SU-DHL-6 (cell line): Measurements from ENCODE around the gene ACRBP.

Experiments used
- H2AFZ ChIP-seq: fragments of 200-600 bp; sonication (generic); 2 replicates; pipeline ENCODE4 v1.6.1; 2014; ENCODE audit warnings: low read depth, mild to moderate bottlenecking, moderate library complexity, mixed read lengths, antibody characterized with exemption, low read length; ENCODE audit not compliant: severe bottlenecking
- H3F3A ChIP-seq: fragments of 200-600 bp; shearing (Covaris generic); 2 replicates; pipeline ENCODE4 v1.6.0; 2016; ENCODE audit warnings: antibody characterized with exemption, mild to moderate bottlenecking; ENCODE audit not compliant: insufficient read depth
- H3K27ac ChIP-seq: fragments of 200-600 bp; sonication (generic); 2 replicates; pipeline ENCODE4 v1.5.1; 2016; ENCODE audit warnings: low read depth, mild to moderate bottlenecking, low read length, moderate library complexity, mixed read lengths
- H3K27me3 ChIP-seq: fragments of 200-600 bp; sonication (generic), shearing (Covaris generic); 2 replicates; pipeline ENCODE4 v1.6.0; 2014; ENCODE audit warnings: mild to moderate bottlenecking, low read length
- H3K36me3 ChIP-seq: fragments of 200-600 bp; sonication (generic); 2 replicates; pipeline ENCODE4 v1.6.1; 2014; ENCODE audit warnings: mild to moderate bottlenecking, low read length, mixed read lengths
- H3K4me2 ChIP-seq: fragments of 300-600, 200-600 bp; shearing (Covaris generic), sonication (generic); 2 replicates; pipeline ENCODE4 v1.6.0; 2014; ENCODE audit warnings: low read length, low read depth, mild to moderate bottlenecking; ENCODE audit not compliant: poor library complexity, severe bottlenecking
- H3K4me3 ChIP-seq: fragments of 200-600 bp; sonication (generic); 2 replicates; pipeline ENCODE4 v1.5.1; 2014; ENCODE audit warnings: antibody characterized with exemption, low read length, mild to moderate bottlenecking, mixed read lengths; ENCODE audit not compliant: insufficient read depth, poor library complexity, severe bottlenecking
- H3K79me2 ChIP-seq: fragments of 200-600 bp; sonication (generic); 2 replicates; pipeline ENCODE4 v1.6.1; 2014; ENCODE audit warnings: mild to moderate bottlenecking, low read length, moderate library complexity; ENCODE audit not compliant: insufficient read depth
- H3K9ac ChIP-seq: fragments of 200-600 bp; sonication (generic); 2 replicates; pipeline ENCODE4 v1.7.0; 2014; ENCODE audit warnings: mild to moderate bottlenecking, low read length
- H3K9me2 ChIP-seq: fragments of 200-600 bp; sonication (generic); replicated peaks from 2 replicates; pipeline ENCODE4 v1.6.1; 2014; ENCODE audit warnings: low read length; ENCODE audit not compliant: insufficient read depth
- H3K9me3 ChIP-seq: fragments of 200-600 bp; sonication (generic); 2 replicates; pipeline ENCODE4 v1.6.1; 2014; ENCODE audit warnings: low read length, mixed read lengths; ENCODE audit not compliant: insufficient read depth
- H4K20me1 ChIP-seq: fragments of 200-600 bp; sonication (generic); 2 replicates; pipeline ENCODE4 v1.6.1; 2014; ENCODE audit warnings: low read depth, mild to moderate bottlenecking, antibody characterized with exemption, low read length, moderate library complexity, mixed read lengths
- EZH2phosphoT487 ChIP-seq: fragments of 200-600 bp; sonication (generic), shearing (Covaris generic); conservative IDR thresholded peaks from 2 replicates; pipeline ENCODE4 v1.6.1; 2018; ENCODE audit warnings: mild to moderate bottlenecking, antibody characterized with exemption, low read length, moderate library complexity, mixed read lengths
- TF ChIP-seq, protein P1 (sequence below): fragments of 200-600 bp; sonication (generic); IDR thresholded peaks from one replicate; pipeline ENCODE4 v1.5.1; 2017; ENCODE audit warnings: antibody characterized with exemption, mild to moderate bottlenecking, low read length, moderate library complexity; ENCODE audit not compliant: insufficient read depth, poor library complexity, severe bottlenecking

Gene ACRBP

DNA sequence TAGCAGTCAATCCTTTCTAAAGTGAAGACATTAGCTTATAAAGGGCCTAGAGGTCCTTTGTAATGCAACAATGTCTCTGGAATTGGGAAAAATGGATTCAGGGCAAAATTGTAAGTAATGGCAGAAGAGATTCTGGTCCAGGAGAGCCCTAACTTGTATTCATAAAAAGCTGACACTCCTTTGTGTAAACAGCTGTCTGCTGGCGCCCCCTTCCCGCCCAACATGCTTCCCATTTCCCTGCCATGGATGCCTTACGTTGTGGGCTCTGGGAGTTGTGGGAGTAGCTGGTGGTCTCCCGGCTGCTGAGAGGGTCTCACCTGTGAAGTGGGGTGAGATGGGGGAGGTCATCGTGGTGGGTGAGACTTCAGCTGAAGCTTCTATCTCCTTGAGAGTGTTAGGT lies 2.3 kb downstream of the ACRBP start:
- no peak overlapping the region for H3K27ac ChIP-seq
- peak overlapping the region; percentile 80 for H2AFZ ChIP-seq
- no peaks in the 10 kb centered on the region for H3K27me3 ChIP-seq
- H3K36me3 ChIP-seq, result no peaks in the 10 kb centered on the region
- H3K9me2 ChIP-seq, result no peaks in the 10 kb centered on the region
- no peaks in the 10 kb centered on the region for H3K9me3 ChIP-seq
- H3K4me3 ChIP-seq, result no peak overlapping the region
- no peaks in the 10 kb centered on the region for H4K20me1 ChIP-seq
- TF ChIP-seq, protein P1, sequence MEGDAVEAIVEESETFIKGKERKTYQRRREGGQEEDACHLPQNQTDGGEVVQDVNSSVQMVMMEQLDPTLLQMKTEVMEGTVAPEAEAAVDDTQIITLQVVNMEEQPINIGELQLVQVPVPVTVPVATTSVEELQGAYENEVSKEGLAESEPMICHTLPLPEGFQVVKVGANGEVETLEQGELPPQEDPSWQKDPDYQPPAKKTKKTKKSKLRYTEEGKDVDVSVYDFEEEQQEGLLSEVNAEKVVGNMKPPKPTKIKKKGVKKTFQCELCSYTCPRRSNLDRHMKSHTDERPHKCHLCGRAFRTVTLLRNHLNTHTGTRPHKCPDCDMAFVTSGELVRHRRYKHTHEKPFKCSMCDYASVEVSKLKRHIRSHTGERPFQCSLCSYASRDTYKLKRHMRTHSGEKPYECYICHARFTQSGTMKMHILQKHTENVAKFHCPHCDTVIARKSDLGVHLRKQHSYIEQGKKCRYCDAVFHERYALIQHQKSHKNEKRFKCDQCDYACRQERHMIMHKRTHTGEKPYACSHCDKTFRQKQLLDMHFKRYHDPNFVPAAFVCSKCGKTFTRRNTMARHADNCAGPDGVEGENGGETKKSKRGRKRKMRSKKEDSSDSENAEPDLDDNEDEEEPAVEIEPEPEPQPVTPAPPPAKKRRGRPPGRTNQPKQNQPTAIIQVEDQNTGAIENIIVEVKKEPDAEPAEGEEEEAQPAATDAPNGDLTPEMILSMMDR, result peak; percentile 27
- no peak for TF ChIP-seq EZH2phosphoT487
- H3F3A ChIP-seq, result peaks cover 3% of the 10 kb centered on the region; the same call in 1 of the 2 replicates
- H3K4me2 ChIP-seq, result no peak overlapping the region
- 0 out of 2 replicates have a peak overlapping the region, but pooled peaks have one; percentile 36 for H3K9ac ChIP-seq
- no peaks in the 10 kb centered on the region for H3K79me2 ChIP-seq

- TF ChIP-seq EZH2phosphoT487, result no peak
- TF ChIP-seq, protein P1, result no peak
- Histone ChIP-seq H3K4me3 (no peak overlapping the region), H2AFZ (peak overlapping the region; percentile 80), H3K27ac (no peak overlapping the region), H3K36me3 (no peaks in the 10 kb centered on the region), H3K79me2 (no peaks in the 10 kb centered on the region), H4K20me1 (no peaks in the 10 kb centered on the region), H3K9me2 (no peaks in the 10 kb centered on the region), H3K9ac (peak overlapping the region; percentile 36), H3K27me3 (no peaks in the 10 kb centered on the region), H3F3A (peaks cover 3% of the 10 kb centered on the region; the same call in 1 of the 2 replicates), H3K9me3 (no peaks in the 10 kb centered on the region), H3K4me2 (peak overlapping the region; percentile 31)
These were observed 3.0 kb downstream of the ACRBP start for GRCh38 chr12:6644257-6644596.

DNA sequence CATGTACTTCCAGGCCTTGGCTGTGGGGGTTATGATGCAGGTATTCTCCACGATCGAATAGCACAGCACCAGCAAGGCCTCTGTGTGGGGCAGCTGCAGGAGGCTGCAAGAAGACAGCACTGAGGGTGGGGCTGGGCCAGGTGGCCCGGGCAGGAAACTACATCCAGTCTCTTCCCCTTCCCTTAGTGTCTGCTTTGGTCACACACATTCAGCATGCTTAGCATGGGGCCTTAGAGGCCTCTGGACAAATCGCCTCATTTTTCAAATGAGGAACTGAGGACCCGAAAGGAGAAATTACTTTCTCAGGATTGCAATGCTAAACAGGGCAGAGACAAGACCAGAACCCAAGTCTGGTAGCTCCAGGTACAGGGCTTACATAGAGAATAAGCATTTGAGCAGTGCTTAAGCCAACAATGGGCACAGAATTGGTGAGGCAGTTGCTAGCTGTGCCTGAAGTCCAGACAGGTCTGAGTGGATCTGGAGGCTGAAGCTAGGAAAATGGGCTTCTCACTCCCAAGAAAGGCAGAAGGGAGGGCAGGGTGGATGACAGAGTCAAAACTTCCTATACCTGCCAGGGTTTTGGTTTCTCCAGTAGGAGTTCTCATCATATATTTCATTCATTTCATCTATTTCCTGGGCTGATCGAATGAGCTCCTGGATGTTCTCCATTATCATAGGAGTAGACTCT lies 3.5 kb downstream of the ACRBP start:
- Histone ChIP-seq H3K36me3 (no peaks in the 10 kb centered on the region), H3K9me3 (no peaks in the 10 kb centered on the region), H3K4me3 (no peak overlapping the region), H3K4me2 (peak overlapping the region; percentile 31), H3K27ac (no peak overlapping the region), H3F3A (peaks cover 3% of the 10 kb centered on the region; the same call in 1 of the 2 replicates), H3K9ac (peak overlapping the region; percentile 36; the same call in 1 of the 2 replicates), H4K20me1 (no peaks in the 10 kb centered on the region), H3K79me2 (no peaks in the 10 kb centered on the region), H2AFZ (peak overlapping the region; percentile 80), H3K9me2 (no peaks in the 10 kb centered on the region), H3K27me3 (no peaks in the 10 kb centered on the region)
- TF ChIP-seq EZH2phosphoT487, result no peak
- TF ChIP-seq, protein P1, result no peak
